Body of pancreas (tissue), 4 donors: ENCODE results near the gene BABAM1.

Experiments used
- POLR2A ChIP-seq, 3 donors: fragments of 450-650 bp; IDR thresholded peaks; one replicate each; pipeline ENCODE4 v1.6.1; 2016; ENCODE audit warnings: antibody characterized with exemption in 3 of 3, mild to moderate bottlenecking in 2 of 3
- TF ChIP-seq, protein P1 (sequence below), 7 experiments: fragments of 450-650 bp in 4 of 7; fragments of 200-600 bp in 3 of 7; sonication (generic) in 3 of 7; IDR thresholded peaks; one replicate each; pipeline ENCODE4 v1.5.1; 2016 to 2019; ENCODE audit warnings: antibody characterized with exemption in 7 of 7

DNA sequence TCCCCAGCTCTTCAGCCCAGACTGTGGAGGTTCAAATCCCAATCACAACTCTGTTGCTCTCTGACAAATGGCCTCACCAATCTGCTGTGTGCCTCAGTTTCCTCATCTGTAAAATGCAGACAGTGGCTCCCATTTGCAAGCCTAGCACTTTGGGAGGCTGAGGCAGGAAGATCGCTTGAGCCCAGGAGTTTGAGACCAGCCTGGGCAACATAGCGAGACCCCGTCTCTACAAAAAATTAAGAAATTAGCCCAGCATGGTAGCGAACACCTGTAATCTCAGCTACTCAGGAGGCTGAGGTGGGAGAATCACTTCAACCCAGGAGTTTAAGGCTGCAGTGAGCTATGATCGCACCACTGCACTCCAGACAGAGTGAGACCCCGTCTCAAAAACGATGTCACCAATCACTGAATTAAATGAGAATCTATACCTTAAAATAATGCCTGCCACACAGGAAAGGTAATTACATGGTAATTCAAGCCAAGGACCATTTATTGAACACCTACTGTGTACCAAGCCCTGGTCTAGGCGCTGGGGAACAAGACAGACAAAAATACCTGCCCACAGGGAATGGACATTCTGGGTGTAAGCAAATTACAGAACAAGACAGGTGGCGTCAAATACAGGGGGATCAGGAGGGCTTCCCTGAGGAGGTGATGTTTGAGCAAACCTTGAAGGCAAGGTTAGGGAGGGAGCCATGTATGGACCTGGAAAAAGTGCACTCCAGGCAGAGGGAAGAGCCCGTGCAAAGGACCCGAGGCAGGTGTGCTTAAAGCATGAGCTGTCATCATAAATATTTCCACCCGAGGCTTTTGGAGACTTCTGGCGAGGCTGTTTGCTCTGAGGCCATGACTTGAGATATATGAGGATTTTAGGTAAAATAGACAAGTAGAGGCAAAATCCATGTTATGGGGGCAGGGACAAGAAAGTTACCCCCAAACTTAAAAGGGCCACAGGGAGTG lies 29.2 kb upstream of the BABAM1 start:
- TF ChIP-seq, protein P1, sequence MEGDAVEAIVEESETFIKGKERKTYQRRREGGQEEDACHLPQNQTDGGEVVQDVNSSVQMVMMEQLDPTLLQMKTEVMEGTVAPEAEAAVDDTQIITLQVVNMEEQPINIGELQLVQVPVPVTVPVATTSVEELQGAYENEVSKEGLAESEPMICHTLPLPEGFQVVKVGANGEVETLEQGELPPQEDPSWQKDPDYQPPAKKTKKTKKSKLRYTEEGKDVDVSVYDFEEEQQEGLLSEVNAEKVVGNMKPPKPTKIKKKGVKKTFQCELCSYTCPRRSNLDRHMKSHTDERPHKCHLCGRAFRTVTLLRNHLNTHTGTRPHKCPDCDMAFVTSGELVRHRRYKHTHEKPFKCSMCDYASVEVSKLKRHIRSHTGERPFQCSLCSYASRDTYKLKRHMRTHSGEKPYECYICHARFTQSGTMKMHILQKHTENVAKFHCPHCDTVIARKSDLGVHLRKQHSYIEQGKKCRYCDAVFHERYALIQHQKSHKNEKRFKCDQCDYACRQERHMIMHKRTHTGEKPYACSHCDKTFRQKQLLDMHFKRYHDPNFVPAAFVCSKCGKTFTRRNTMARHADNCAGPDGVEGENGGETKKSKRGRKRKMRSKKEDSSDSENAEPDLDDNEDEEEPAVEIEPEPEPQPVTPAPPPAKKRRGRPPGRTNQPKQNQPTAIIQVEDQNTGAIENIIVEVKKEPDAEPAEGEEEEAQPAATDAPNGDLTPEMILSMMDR (IDR thresholded peaks at IDR 0.05) = no peak
- no peak for TF ChIP-seq POLR2A (IDR thresholded peaks at IDR 0.05)
